Measurements from ENCODE around the gene MYO1C. TPM values are rescaled to one million over a fixed set of nuclear protein-coding genes. Genes with fewer than 3 reads are reported as not detected.
"Not testable (repeated sequence)": the region's sequence is repeated elsewhere in the genome, so short reads cannot be mapped to it uniquely, and the experiment has no call there.

The MYO1C gene
- total and polyA plus RNA-seq, 12 donors = 11.6 to 103 (median 71.3) TPM

GRCh38 chr17:1529863-1530262, 37.4 kb upstream of the MYO1C start:
- H3K36me3 ChIP-seq (replicated peaks in 1 of 2) = peaks cover 0 to 77% of the 10 kb centered on the region in 2 donors
- no peak for DNase-seq
- H3K9me3 ChIP-seq (replicated peaks in 1 of 3) = no peaks in the 10 kb centered on the region
- no peak overlapping the region for H3K27ac ChIP-seq
- H3K27me3 ChIP-seq = no peaks in the 10 kb centered on the region
- TF ChIP-seq POLR2A (IDR thresholded peaks at IDR 0.05) = no peak
- no peak for TF ChIP-seq CTCF (IDR thresholded peaks at IDR 0.05)
- H3K4me3 ChIP-seq = no peak overlapping the region
- no peaks in the 10 kb centered on the region for H3K4me1 ChIP-seq (replicated peaks in 1 of 2)
- 46 to 60% (median 57%) methylated on average over 2 of the region's 2 CpGs for WGBS, 4 donors
- intact Hi-C loops (cut with DNase I) = no loop called here

- intact Hi-C loops (cut with DNase I); H3K4me1 ChIP-seq (replicated peaks in 1 of 2); H3K27me3 ChIP-seq; DNase-seq; H3K9me3 ChIP-seq (replicated peaks in 1 of 3); H3K4me3 ChIP-seq; H3K27ac ChIP-seq: not testable (repeated sequence)
- H3K36me3 ChIP-seq (replicated peaks in 1 of 2) = peaks cover 0 to 64% of the 10 kb centered on the region in 2 donors
- WGBS, 4 donors = 77 to 88% (median 82%) methylated on average over 4 of the region's 4 CpGs
Observed at GRCh38 chr17:1526876-1527275, 34.4 kb upstream of the MYO1C start.

GRCh38 chr17:1522626-1523025, 30.1 kb upstream of the MYO1C start:
- Histone ChIP-seq H3K27ac (no peak overlapping the region), H3K36me3 (replicated peaks in 1 of 2) (peaks cover 0 to 43% of the 10 kb centered on the region in 2 donors), H3K27me3 (no peaks in the 10 kb centered on the region), H3K9me3 (replicated peaks in 1 of 3) (no peaks in the 10 kb centered on the region), H3K4me3 (no peak overlapping the region), H3K4me1 (replicated peaks in 1 of 2) (peaks cover 1 to 2% of the 10 kb centered on the region in 2 donors)
- intact Hi-C loops (cut with DNase I) = no loop called here
- no peak for DNase-seq
- TF ChIP-seq POLR2A (IDR thresholded peaks at IDR 0.05) = no peak
- TF ChIP-seq CTCF (IDR thresholded peaks at IDR 0.05) = no peak
- 92 to 97% (median 93%) methylated on average over 3 to 5 of the region's 5 CpGs for WGBS, 4 donors

- H3K4me1 ChIP-seq (replicated peaks in 1 of 2) = peaks cover 6% of the 10 kb centered on the region in 2 donors
- H3K27ac ChIP-seq = no peak overlapping the region
- no peaks in the 10 kb centered on the region for H3K27me3 ChIP-seq
- no peak overlapping the region for H3K4me3 ChIP-seq
- no peak for DNase-seq
- 84 to 91% (median 86%) methylated on average over 10 of the region's 10 CpGs for WGBS, 4 donors
- TF ChIP-seq CTCF (IDR thresholded peaks at IDR 0.05) (no peak), POLR2A (IDR thresholded peaks at IDR 0.05) (no peak)
- no peaks in the 10 kb centered on the region for H3K9me3 ChIP-seq (replicated peaks in 1 of 3)
- H3K36me3 ChIP-seq (replicated peaks in 1 of 2) = peaks cover 0 to 35% of the 10 kb centered on the region in 2 donors
- intact Hi-C loops (cut with DNase I) = no loop called here
Observed at GRCh38 chr17:1521086-1521640, 28.7 kb upstream of the MYO1C start.

GRCh38 chr17:1519678-1520077, 27.2 kb upstream of the MYO1C start:
- no peaks in the 10 kb centered on the region for H3K9me3 ChIP-seq (replicated peaks in 1 of 3)
- DNase-seq = no peak
- no peaks in the 10 kb centered on the region for H3K27me3 ChIP-seq
- TF ChIP-seq POLR2A (IDR thresholded peaks at IDR 0.05) (no peak), CTCF (IDR thresholded peaks at IDR 0.05) (no peak)
- H3K4me1 ChIP-seq (replicated peaks in 1 of 2) = peaks cover 15 to 20% of the 10 kb centered on the region in 2 donors
- 84 to 95% (median 92%) methylated on average over 7 of the region's 7 CpGs for WGBS, 4 donors
- intact Hi-C loops (cut with DNase I) = loop anchor here (5.0 to 10.0 kb wide), 4 partner anchors 38 to 262 kb away; partner anchors contain the start of genes BHLHA9 (in 1 of the 2) and TRARG1 (in 1 of the 2)
- no peak overlapping the region for H3K27ac ChIP-seq
- peaks cover 0 to 23% of the 10 kb centered on the region in 2 donors for H3K36me3 ChIP-seq (replicated peaks in 1 of 2)
- H3K4me3 ChIP-seq = no peak overlapping the region
